VCaP (cell line): ENCODE results near the gene PRDM2.

Source experiments
- H3K27ac ChIP-seq: fragments of 450-650 bp; 2 replicates; pipeline ENCODE4 v1.5.1; 2017
- CTCF ChIP-seq: fragments of 450-650 bp; conservative IDR thresholded peaks from 2 replicates; pipeline ENCODE4 v1.5.1; 2017; ENCODE audit warnings: mild to moderate bottlenecking, moderate library complexity

The PRDM2 gene

GRCh38 chr1:13728091-13728715 lies 28.2 kb downstream of the PRDM2 start:
- H3K27ac ChIP-seq, result no peak overlapping the region
- no peak for TF ChIP-seq CTCF

GRCh38 chr1:13730291-13730690 lies 30.3 kb downstream of the PRDM2 start:
- TF ChIP-seq CTCF, result no peak
- H3K27ac ChIP-seq, result no peak overlapping the region

DNA sequence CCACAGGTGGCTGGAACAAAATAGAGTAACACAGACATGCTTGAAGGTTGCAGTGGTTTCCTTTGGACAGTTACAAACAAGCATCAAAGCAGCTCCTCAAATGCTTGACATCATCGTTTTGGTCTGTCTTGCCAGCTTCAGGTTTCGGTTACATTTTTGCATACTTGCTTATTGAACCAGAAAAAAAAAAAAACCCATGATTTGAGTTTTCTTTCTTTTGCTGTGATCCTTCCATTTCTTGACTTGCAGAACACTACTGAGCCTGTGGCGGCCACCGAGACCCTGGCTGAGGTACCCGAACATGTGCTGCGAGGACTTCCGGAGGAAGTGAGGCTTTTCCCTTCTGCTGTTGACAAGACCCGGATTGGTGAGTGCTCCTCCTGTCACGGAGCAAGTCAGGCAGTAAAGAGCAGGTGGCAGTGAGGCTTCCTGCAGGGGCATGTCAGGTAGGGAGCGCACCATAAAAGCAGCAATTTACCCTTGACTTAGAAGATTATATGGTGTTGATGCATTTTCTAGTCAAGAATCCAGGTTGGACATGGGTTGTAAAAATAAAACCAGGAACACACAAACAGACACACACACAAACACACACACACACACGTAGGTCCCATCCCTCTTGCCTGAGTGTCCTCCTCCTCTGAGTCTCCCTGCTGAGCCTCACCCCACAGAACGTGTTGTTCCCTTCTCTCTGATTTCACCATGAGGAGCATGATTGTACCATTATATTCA lies 30.9 kb downstream of the PRDM2 start:
- H3K27ac ChIP-seq, result no peak overlapping the region
- TF ChIP-seq CTCF, result no peak

DNA sequence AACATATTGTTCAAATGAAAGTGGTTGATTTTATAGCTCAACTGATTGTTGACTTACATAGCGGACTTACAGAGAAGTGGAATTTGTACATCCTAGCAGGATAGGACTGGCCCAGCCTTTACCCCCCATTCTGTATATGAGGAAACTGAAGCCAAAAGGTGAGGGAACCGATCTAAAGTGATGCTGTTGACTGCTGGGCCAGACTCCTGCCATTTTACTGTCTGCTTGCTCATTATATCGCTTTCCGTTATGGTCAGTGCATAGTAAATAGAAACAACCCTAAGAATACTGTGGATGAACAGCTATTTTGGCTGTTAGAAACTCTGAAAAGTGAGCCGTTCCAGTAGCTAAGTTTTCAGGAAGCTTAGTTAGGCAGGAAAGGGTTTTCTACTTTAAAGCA lies 31.9 kb downstream of the PRDM2 start:
- H3K27ac ChIP-seq, result no peak overlapping the region
- no peak for TF ChIP-seq CTCF

DNA sequence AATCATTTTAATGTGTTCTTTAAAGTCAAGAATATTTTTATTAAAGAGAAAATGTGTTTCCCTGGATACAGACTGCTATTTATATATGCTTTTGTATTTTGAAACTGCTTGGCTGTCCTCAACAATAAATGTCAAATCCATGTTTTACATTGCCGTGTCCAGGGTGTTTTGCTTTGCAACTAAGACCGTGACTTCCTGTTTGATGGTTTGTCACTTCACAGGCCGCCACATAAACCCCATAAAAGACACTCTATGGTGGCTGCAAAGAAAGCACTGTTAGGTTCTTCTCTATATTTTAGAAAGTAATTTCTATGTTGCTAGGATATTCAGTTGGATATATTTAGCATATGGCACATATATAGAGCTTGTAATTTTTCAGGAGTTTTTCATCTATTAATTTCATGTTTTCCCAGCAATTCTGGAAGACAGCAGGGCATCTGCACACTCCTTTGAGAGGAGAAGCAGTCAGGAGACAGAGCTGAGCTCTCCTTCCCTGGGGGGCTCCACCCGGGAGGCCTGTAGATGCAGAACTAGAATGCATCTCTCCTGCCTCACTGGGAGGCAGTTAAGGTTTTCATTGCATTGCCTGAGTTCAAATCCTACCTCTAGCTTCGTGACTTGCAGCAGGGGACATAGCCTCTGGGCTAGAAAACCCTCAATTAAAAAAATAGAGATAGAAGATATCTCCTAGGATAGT lies 33.1 kb downstream of the PRDM2 start:
- no peak for TF ChIP-seq CTCF
- no peak overlapping the region for H3K27ac ChIP-seq

GRCh38 chr1:13733711-13734110 lies 33.7 kb downstream of the PRDM2 start:
- no peak overlapping the region for H3K27ac ChIP-seq
- TF ChIP-seq CTCF, result no peak

DNA sequence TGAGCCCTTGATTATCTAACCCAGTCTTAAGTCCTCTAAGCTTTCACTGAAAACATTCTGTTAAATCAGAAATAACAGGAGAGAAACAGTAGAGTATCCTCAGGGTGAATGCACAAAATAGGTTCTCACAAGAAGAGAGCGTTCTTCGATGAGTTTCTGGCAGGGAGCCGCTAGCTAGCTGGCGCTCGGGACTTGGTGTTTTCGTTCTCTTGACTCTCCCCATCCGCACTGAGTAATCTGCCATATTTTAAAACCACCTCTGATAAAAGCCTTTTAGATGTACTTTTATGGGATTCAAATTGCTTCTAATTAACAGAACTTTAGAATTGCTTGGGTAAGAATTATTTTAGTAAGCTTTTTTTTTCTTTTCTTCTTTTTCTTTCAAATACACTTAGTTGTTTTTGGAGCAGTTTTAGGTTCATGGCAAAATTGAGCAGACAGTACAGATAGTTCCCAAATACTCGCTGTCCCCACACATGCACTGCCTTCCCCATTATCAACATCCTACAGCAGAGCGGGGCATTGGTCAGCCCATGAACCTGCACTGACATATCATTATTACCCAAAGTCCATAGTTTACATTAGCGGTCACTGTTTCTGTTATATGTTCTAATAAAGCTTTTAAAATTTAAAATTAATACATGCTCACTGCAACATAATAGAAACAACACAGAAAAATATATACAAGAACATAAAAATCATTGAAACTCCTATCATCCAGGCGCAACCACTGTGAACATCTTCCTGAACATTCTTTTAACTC lies 35.4 kb downstream of the PRDM2 start:
- no peak overlapping the region for H3K27ac ChIP-seq
- TF ChIP-seq CTCF, result no peak
